HG03457 (cell line): ENCODE measurements around the gene ICAM4.
A peak's percentile ranks its signal among the peaks of the same experiment; 100 is the strongest.

Experiments
- ATAC-seq: cut with Tn5 transposase; IDR thresholded peaks from one replicate; pipeline ENCODE4 v1.9.1; 2021; ENCODE audit warnings: moderate number of reproducible peaks; ENCODE audit not compliant: unreplicated experiment

The ICAM4 gene

DNA sequence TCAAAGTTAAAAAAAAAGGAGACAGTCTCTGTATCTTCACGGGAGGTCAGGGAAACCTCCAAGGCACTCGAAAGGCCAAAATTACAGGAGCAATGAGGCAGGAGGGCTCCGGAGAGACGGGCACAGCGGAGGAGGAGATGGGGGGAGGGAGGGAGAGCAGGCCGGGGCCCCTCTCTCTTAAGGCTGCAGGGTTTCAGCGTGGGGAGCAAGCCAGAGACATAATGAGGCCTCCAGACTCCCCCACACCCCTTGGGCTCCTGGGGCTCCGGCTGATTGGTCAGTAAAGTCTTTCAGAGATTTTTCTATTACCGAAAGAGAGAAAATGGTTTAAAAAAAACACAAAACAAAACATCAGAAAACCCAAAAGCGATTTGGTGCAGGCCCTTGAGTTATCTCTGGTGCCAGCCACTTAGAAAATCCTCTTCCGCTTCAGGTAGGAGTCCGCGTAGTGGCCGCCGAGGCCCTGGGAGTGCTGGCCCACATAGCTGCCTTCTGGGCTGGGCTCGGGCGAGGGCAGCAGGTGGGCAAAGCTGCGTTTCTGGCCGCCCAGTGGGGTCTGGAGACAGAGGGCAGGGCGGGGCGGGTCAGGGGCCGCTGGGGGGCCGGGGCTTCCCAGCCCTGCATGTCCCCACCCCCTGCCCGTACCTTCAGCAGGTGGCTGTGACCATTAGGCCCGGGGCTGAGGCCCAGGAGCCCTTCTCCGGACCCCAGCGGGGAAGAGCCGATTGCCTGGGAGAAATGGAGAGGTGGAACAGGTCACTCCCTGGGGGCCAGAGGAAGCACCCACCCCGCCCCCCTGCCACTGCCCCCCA is 30.5 kb downstream of the ICAM4 start:
- no peak for ATAC-seq

DNA sequence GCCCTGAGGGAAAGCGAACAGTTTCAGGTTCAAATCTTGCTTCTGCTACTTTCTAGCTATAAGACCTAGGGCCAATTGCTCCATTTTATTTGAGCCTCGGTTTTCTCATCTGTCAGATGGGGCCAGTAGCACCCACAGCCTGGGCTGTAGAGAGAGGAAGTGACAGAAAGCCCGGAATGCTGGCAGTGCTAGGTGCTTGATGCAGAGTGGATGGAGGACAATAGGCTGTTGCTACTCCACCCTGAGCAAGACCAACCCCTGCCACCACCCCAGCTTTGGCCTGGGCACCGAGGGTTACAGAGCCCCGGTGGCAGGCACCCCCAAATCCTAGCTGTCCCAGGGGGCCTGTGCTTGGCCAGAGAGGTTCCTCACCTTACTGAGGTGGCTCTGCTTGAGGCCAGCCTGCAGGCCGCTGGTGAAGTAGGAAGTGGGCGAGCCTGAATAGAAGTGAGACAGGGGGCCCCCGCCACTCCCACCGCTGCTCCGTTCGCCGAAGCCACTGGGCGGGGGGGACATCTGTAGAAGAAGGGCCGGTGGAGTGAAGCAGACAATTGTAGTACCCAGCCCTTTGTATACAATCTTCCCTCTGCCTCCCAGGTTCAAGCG is 31.2 kb downstream of the ICAM4 start:
- no peak for ATAC-seq

DNA sequence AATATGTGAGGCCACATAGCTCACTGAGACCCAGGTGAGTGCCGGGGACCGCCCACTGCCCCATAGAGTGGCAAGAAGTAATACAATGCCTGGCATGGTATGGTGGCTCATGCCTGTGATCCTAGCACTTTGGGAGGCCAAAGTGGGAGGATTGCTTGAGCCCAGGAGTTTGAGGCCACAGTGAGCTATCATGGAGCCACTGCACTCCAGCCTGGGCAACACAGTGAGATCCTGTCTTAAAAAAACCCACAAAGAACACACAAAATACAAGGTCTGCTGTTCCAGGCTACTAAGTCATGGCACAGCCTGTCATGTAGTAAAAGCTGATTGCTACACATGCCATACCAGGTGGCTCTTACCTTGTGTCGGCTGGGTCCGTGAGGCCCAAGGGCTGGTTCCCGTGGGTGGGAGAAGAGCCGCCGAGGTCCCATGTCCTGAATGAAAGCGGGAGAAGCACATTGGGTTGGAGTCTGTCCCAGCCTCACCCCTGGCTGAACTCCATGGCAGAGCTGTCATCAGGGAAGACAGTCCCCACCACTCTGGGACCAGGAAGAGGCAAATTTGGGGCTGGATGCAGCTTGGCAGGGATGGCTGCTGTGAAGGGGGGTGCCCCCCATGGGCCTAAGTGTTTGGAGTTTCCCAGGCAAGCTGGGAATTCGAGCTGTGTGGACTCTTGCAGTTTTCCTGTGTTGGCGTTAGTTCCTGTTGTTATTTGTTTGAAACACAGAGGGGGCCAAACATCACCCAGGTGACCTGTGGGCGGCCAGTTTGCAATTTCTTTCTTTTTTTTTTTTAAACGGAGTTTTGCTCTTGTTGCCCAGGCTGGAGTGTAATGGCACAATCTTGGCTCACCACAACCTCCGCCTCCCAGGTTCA is 32.3 kb downstream of the ICAM4 start:
- ATAC-seq: no peak

DNA sequence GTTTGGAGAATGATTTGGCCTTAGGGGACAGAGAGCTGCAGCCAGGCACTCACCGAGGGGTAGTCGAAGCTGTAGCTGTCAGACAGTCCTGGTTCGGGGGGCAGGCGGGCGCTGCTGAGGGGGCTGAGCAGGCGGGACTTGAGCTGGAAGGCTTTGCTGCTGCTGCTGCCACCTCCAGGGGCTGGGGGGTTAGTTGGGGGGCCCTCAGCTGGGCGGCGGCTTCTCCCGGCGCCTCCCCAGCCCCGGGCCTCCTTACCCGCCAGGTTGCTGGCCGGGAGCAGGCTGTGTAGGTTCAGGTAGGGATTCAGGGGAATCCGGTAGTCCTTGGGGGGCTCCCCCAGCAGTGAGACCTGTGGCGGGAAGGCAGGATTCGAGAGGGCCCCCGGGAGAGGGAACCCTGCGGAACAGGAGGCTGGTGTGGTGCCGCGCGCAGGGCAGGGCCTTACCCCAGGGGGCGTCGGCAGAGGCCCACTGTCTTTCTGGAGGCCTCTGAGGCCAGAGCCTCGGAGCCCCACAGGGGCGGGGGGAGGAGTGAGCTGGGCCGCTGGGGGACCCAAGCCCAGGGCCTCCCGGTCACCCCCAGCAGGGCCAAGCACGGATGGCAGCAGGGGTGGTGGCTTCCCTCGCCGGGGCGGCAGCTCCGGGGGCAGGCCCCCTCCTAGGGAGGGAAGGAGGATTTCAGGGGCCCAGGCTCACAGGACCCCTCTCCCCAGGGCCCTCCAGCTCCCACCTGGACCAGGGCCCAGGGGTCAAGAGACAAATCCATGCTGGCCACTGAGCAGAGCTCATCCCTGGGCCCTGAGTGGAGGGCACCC is 34.1 kb downstream of the ICAM4 start:
- ATAC-seq: no peak

DNA sequence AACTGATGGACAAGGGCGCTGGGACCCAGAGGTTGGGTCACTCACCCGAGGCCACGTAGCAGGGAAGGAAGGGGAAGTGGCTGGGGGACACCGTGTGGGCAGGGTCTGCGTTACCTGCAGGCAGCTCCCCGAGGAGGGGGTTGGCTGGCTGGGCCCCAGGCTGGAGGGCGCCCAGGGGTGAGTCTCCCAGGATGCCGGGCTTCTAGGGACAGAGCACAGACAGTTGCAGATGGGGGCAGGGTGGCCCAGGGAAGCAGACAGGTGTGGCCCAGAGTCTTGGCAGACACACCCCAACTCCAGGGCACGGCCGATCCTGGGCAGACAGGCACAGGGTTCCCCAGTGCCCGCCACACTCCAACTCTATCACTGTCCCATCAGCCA is 34.7 kb downstream of the ICAM4 start:
- ATAC-seq: no peak

DNA sequence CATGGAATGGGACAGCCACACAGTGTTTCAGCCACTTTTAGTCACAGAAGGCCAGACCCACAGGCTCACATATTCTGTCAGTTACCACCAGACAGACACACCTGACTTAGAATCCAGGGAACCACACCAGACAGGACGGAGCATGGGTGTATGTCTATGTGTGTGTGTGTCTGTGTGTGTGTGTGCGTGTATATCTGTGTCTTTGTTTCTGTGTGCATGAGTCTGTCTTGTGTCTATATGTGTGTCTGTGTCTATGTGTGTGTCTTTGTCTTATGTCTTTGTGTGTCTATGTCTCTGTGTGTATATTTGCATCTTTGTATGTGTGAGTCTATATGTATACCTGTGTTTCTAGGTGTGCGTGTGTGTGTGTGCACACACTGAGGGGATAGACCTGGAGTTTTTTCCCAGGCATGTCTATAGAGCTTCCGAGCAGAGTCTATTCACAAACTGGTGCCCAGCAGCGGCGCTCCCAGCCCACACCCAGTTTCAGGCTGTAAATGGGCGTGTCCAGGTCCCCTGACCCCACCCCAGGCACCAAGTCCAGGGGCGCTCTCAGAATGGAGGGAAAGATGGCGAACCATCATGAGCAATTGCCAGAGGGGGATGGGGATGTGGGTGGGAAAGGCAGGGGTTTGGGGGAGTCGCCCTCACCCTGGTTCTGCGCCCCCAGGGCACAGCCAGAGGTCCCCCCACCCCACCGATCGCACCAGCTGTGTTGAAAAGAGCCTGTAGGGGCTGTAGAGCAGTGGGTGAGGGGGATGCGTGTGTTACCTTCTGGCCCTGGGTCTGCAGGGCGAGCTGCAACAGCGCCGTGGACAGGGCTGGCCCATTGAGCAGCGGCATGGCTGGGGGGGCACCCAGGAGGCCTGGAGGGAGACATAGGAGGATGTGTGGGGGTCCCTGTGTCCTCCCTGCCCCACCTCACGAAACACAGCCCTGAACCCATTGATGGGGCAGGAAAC is 35.4 kb downstream of the ICAM4 start:
- ATAC-seq: no peak

DNA sequence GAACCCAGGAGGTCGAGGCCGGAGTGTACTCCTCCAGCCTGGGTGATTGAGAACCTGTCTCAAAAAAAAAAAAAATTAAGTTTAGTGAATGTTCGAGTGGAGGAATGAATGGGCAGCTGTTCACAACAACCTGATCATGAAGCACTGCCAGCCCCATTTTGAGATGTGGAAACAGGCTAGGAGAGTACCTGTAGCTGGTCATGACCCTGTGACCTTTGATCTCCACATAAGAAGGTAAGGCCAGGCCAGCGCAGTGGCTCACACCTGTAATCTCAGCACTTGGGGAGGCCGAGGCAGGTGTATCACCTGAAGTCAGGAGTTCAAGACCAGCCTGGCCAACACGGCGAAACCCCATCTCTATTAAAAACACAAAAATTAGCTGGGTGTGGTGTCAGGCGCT is 39.0 kb downstream of the ICAM4 start:
- no peak for ATAC-seq

DNA sequence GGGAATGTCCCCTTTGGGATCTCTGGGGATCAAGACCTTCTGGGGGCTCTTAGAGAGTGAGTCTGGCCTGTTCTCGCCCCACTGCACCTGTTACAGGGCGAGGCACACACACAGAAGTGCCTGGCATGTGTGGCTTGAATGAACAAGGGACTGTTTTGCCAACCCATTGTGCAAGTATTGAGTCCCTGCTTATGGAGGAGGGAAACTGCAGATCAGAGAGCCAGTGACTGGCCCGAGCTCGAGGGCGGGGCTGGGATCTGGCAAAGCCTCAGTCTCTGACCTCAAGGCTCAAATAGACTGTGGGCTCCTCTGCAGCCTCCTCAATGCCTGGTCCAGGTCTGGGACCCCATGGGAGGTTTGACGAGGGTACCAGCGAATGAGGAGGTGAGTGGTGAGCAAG is 41.0 kb downstream of the ICAM4 start:
- ATAC-seq: no peak

DNA sequence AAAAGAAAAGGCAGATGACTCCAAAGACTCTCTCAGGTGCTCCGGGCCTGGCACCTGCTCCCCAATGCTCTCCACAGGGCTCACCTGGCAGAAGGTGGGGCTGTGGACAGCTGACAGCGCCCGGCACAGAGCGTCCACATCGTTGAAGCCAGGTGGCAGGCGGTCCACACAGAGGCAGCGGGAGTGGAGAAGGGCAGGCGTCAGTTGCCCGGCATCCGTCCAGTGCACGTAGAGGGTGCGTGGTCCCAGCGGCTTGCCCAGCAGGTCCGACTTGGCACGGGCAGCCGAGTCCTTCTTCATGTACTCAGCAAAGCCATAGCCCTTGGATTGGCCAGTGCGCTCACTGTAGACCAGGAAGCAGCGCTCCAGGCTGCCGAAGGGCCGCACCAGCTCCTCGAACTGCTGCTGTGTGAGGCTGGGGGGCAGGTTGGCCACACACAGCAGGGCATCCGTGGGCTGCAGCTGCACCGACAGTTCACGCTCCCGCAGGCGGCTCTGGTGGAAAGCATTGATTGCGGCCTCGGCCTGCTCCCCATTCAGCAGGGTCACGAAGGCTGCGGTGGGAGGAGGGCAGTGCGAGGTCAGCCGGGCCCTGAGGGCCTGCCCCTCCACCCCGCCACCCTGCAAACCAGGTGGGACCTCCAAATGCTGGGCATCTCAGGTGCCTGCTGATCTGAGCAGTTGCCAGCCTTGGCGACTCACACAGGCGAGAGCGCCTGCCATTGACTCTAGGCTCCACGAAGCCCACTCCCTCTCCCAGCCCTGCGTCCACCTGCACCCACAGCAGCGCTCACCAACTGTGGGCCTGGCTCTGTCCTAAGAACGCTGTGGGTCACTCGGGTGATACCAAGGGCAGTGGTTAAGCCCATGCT is 42.0 kb downstream of the ICAM4 start:
- no peak for ATAC-seq

DNA sequence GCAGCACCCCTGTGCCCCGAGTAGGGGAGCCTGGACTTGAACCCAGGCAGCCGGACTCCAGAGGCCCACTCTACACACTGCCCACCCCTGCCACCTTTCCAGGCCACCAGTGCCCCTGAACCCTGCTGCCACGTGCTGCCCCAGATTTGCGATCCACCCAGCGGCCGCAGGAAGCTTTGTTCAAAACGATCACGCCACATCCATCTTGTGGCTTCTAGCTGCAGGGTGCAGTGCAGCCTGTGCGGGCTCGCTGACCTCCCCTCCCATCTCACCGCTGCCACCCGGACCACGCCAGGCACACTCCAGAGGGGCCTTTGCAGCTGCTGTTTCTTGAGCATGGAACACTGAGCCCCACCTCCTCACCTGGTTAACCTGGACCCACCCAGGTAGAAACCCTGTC is 42.8 kb downstream of the ICAM4 start:
- ATAC-seq: no peak

DNA sequence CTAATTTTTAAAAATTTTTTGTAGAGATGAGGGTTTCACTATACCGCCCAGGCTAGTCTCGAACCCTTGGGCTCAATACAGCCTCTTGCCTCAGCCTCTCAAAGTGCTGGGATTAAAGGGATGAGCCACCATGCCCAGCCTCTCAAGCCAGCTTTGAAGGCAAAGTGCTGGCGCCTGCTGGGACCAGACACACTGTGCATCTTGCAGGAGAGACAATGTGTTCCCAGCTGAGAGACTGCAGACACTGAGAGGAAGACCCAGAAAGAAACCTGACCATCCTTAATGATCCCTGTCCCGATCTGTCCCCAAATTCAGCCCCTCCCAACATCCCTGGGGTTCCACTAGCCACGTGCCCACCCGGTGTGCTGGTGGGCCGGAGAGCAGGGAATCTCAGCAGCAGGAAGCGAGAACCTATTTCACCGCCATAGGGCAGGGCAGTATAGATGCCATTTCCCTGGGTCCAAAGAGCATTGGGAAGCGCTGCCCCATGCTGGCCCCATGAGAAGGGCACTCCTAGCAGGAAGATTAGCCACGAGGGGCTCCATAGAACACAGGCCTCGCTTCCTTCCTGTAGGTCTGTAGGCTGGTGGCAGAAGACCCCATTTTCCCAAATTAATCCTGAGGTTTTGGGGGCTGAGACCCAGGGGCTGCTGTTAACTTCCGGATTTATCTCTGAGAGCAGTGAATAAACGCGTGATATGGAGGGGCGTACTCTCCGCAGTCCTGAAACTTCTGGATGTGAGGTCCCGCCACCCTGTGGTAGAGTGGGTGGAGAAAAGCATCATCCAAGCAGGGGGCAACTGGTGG is 45.6 kb downstream of the ICAM4 start:
- no peak for ATAC-seq

DNA sequence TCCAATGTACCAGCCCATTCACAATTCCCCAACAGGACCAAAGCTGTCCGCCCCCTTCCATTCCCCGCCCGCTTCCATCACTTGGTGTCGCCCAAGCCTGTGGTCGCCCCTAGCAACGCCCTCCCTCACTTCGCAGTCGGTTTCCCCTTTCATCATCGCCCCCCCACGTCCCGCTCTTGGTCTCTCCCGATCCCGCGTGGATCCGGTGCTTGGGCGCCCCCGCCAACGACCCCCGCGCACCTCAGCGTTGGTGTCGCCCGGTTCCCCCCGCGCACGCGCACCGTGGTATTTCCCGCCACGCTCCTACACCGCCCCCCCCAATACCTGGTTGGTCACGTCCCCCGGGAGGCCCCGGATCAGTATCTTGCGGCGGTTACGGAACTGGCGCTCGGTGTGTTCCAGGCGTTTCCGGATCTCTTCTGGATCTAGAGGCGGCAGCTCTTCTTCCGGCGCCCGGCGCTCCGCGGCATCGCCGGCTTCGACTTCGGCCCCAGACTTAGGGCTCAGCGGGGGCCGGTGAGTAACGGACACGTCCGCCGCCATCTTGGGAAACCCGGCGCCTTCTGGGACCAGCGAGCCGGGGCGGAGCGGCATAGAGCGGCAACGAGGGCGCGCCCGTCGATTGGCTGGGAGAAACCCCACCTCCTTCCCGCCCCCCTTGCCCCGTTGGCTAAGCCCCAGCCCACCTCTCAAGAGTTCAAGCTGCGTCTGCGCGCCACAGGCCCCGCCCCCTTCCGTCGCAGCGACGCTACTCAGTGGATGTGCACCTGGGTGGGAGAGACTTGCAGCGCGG is 46.4 kb downstream of the ICAM4 start, which contains the start of gene RAVER1:
RAVER1 (minus strand) TSS at position 565 of the 793 bp plus-strand sequence; CDS start at position 543, 22 bp downstream.
- ATAC-seq: peak; percentile 61

DNA sequence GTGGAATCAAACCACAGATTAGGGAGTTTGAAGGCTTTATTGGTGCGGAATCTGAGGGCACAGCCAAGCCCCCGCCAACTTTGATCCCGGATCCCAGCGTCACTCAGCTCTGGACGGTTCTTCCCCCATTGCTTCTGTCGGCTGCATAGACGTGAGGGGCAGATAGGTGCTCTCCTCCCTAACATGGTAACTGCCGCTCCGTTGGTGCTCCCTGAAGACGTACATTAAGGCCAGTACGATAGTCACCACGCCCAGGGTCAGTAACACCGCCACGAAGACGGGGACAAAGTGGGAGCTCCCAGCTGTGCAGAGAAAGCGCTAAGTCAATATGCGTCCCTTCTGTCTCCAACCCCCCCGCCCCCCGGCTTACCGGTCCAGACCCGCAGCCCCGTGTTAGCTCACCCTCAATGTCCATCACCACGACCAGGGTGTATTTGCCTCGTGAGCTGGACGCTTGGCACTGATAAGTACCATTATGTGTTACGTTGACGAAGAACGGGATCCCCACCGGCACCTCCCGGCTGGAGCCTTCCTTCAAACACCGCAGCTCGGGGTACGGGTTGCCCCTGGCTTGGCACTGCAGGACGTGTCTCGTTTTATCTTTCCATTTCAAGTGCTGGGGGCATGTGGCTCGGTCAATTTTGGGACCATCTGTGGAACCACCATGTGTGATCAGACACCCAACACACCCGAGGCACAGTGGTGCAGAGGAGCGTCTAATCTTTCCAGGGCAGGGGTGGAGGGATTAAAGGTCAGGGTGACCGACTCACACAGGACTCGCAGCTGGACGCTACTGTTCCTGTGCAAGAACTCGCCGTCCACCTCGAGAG is 47.2 kb downstream of the ICAM4 start:
- ATAC-seq: no peak

DNA sequence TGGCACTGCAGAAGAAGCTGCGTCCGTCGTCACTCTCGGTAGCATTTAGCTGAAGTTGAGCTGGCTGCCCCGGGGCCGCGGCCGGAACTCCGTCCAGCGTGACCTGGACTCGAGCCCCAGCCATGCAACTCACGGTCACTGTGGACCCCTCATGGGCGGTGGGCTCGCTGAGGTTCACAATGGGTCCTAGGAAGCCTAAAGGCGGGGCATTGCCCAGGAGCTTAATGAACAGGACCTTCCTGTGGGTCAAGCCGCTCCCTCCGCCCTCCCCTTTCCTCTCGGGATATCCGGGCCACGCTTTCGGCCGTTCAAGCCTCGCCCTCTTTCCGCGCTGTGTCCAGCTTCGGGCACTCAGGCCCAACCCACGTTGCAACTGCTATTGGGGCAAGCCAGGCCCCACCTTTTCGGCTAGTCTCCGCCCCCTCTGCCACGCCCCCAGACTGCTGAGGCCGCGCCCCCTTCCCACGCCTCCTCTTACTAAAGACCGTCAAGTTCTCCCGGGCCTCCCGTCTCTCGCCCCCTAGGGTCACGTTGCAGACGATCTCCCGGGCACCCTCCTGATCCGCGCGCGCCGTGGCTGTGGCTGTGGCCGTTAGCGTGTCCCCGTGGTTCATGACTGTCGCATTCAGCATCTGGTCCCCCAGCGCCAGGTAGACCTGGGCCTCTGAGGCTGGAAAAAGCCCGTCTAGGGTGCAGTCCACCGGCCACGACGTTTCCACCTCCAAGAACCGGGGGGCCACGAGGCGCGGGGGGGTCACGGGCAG is 48.0 kb downstream of the ICAM4 start:
- ATAC-seq: no peak

DNA sequence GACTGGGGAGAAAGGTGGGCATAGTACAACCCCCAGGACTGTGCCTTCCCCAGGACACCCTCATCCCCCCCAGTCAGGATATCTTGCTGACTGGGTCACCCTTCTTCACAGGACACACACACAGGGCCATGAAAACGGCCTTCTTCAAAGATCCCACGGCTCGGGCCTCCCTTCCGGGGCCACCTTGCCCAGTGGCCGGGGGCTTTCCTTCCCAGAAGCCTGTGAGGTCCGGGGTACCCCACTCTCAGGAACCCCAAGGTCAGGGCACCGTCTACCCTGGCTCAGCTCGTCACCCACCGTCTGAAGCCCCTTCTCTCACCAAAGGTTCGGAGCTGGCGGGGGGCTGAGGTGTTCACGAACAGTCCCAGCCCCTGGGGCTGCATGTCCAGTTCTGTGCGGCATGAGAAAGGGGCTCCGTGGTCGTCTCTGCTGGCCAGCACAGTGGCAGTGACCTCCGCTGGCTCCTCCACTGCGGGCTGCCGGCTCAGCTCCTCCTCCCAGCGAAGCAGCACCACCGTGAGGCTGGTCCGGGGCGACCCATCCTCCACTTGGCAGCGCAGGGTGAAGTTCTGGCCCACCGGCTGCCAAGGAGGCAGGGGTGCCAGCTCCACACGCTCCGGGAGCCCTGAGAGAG is 48.7 kb downstream of the ICAM4 start:
- no peak for ATAC-seq
